ENCODE measurements around the gene CD247. TPM values are rescaled to one million over a fixed set of nuclear protein-coding genes. Genes with fewer than 3 reads are reported as not detected.

The CD247 gene
- total RNA-seq, 2 donors from 2014 or later, result 1.1 to 2.0 TPM

DNA sequence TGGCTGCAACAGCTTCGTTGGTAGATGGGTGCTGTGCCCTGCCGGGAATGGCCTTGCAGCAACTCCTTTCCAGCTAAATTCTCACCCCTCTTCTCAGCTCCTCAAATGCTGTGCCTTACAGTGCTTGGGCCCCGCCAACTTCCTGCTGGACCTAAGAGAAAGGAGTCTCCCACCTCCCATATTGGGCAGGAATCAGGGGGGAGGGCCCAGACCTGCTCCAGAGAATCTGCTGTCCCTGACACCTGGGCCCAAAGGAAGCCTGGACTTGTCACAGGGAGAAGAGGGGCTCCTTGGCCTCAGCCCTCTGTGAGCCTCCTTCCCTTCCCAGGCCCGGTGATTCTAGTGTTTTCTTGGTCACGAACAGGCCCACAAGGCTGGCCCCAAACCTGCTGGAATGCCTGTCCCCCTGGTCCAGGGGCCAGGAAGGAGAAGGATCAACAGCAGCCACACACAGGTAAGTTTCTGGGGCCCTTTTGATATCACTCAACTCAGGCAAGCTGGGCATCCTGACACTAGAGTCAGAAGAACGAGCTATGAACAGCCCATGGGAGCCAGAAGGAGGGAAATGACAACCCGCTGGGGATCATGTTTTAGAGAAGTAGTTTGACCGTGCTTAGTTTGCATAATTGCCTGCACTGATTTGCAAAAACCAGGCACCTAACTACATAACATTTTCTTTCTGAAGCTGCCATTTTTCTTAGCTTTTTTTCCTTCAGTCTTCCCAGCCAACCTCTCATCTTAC is 86.2 kb downstream of the CD247 start:
- ATAC-seq, result no peak
- no peak for DNase-seq
- intact Hi-C loops (cut with DNase I), result no loop called here

DNA sequence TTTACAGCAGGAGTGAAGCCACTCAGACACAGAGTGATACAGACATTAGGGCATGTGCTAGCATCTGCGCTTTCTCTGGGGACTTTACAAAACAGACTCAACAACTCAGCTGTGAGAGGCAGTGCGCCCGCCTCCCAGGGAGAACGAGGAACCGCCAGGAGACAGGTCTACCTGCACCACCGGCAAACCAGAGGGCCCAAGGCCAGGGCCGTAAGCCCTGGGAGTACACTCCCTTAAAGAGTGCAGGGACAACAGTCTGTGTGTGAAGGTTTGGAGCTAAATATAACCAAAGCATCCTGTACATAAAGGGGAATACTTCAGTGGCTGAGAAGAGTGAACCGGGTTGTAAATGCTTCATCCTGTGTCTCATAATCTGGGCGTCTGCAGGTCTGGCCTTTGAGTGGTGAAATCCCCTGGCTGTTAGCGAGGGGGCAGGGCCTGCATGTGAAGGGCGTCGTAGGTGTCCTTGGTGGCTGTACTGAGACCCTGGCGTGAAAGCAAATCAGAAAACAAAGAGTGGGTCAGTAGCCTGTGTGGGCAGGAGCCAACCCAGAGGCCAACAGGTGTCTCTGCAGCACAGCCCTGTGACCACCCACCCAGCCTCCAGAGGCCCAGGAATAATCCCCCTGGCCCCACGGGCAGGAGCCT is 86.9 kb downstream of the CD247 start:
- ATAC-seq (peak; percentile 12 to 43), DNase-seq (no peak)
- intact Hi-C loops (cut with DNase I), result no loop called here

DNA sequence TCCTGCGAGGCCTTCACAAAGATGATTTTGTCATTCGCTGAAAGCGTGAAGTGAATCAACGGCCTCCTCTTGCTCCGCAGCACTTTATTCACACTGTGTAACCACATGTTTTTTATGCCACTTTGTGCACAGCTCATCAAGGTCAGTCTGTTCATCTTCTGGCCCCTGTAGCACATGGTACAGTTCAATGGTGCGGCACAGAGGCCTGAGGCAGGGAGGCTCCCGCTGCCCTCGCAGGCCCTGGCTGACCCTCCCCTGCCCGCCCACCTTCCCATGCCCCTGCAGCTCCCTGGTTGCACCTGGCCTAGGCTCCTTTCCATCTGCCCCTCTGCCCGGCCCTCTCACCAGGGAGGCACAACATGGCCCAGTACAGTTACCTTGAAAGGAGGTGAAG is 87.5 kb downstream of the CD247 start:
- intact Hi-C loops (cut with DNase I), result no loop called here
- no peak for DNase-seq
- no peak for ATAC-seq

DNA sequence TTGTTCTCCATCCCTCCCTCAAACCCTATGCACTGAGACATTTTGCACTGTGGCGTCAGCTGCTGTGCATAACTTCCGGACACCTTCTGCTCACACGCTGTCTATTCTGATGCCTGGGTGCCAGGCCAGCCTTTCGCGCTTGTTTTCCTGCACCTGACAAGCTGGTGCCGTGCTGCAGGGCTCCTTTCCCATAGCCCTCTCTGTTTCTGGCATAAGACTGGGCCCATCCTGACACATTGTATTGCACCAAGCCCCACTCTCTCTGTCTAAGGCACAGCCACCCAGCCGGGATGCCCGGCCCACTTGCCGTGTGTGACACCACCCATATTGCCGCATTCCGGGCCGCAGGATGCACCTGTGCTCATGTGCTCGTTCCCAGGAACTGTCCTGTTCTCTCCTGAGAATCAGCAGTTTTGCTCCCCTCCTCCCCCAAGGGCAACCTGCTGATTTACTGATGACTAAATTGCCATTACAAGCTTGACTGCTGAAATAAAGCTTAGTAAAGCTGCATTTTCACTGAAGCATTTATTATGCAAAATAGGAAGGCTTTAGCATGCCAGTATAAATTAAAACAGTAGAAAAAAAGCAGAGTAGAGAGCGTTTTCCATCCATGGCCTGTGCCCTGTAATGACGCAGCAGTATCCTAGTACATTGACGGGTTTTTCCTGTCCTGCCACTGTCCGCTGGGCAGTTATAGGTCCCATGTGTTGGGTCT is 88.0 kb downstream of the CD247 start:
- ATAC-seq (no peak), DNase-seq (no peak)
- intact Hi-C loops (cut with DNase I), result no loop called here

DNA sequence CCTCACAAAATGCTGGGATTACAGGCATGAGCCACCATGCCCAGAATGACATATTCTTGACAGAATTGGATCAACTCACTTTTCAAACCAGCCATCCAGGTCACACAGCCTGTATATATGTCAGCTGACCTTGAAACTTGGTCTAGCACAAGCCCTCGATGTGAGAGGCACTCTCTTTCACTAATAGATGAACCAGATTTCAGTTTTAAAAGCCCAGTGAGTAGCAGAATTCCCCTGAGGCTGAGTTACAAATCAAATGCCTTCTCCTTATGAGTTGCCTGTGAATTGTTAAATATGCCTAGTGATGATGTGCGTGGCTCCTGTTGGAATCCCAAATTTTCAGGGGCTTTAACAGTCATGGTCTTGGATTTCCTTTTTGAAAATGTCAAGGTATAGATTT is 88.7 kb downstream of the CD247 start:
- no peak for ATAC-seq
- intact Hi-C loops (cut with DNase I), result no loop called here
- no peak for DNase-seq

DNA sequence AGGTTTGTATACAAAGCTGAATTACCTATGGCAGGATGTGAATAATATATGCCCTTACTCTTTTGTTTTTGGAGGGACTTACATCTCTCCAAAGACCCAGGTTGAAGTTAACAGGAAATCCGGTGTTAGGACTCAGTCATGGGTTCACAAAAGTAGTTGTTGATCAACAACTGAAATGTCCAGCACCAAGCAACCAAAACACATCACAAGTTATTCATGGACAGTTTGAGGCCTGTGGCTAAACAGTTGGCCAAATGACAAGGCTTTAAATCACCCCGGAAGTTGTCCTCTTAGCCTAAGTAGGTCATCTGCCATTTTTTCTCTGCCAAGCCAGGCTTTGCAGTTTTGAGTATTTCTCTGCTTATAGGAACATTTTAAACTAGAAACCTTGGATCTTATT is 89.9 kb downstream of the CD247 start:
- ATAC-seq (peak in 1 of 2 donors; percentile 39), DNase-seq (no peak)
- intact Hi-C loops (cut with DNase I), result no loop called here

DNA sequence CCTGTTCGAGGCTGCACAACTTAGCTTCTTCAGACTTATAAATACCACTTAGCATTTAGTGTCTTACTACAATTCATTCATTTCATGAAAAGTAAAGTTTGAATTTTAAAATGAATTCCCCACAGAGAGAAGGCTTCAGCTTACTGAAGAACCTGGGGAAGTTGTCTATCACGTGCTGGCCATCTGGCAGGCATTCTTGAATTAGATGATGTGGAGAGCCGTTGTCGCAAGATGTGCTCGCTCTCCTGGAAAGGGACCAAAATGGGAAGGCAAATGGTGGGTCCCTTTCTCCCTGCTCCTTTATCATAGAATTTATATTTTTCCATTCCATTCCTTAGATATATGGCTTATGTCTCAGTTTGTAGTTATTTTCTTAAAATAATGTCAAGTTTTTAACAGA is 90.5 kb downstream of the CD247 start:
- DNase-seq, result no peak
- intact Hi-C loops (cut with DNase I), result no loop called here

DNA sequence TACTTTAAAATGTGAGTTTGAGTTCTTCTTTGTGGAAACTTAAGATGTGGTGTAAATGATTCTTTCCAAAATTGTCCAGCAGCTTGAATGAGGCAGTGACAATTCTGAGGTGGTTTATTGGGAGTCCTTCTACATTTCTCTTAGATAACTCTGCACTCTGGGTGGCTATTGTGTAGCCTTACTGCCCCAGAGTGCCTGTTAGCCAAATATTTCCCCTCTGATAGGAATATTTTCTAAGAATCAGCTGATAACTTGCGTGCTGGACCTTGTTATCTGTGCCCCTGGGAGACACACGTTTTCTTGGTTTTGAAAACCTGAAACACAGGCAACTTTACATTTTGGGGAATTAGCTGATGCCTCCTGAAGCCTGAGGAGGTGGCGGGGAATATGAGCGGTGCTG is 91.6 kb downstream of the CD247 start:
- no peak for DNase-seq
- ATAC-seq, result no peak
- intact Hi-C loops (cut with DNase I), result no loop called here

More for the DNA sequence above, 90.5 kb downstream of the CD247 start:
- no peak for ATAC-seq

DNA sequence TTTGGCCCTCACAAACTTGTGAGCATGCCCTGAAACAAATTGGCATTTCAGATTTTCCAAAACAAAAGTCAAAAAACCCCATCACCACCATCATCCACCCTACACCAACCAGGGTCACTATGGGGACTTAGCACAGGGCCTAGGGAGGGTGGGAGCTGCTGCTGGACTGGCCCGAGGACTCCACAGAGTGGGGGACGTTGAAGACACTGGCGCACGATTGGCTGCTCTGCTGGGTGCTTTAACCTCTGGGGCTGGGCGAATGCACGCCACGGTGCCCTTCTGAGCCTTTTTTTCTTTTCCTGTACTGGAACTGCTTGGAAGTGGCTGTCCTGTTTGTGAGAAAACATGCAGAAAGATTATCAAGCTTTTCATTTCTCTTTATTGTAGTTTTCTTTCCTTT is 92.8 kb downstream of the CD247 start:
- ATAC-seq (no peak), DNase-seq (no peak)
- intact Hi-C loops (cut with DNase I), result no loop called here

DNA sequence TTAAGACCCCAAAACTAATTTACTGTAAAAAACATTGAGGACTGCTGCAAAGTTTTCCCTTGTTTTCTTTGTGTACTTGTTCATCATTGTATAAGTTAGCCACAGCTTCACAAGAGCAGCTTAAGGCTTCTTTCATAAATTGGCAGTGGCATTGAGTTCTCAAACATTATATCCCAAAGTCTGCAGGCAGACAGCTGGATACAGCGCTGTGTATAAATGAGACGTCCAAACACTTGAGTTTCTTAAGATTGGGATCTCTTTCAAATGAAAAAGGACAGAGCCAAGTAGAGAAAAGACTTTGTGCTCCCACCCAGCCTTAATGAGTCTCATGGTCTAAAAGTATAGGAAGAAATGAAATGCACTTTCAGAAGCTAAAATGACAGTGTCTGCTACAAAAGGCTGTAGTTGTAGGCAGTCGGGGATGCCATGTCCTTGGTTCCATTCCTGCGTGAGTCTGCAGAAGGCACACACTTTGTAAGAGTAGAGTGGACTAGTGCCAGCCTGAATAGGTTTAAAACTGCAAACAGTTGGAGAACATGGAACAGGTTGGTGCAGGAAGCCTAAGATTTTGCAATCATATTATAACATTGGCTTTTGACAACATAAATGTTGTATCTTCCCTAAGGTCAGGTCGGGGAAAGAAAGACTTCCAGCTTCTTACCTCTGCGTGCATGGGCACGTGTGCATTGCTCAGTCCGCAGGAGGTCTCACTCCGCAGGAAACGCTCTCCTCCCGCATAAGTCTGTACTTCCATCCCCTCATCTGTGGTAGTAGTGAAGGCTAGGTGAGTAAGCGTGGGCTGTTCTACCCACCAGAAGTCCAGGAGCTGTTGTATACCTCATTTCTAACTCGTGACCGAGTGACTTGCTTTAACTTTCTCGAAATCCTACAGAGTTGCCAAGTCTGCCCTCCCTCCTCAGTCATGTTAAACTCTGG is 94.4 kb downstream of the CD247 start:
- intact Hi-C loops (cut with DNase I), result no loop called here
- DNase-seq (no peak), ATAC-seq (no peak)

DNA sequence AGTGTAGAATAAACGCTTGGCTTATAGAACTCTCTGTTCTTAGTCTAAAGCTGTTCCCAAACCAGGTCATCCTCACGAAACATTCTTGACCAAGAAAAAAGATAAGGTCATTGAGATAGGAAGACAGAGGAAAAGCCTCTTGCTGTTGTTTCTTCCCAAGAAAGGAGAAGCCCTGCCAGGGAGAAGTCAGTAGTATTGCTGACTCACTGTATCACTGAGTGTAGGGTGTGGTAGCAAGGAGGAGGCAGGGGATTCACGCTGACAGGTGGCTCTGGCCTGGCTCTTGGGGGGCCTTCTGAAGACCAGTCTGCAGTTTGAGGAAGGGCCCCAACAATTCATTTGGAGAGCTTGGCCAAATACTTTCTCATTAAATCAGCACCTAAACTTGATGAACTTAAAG is 97.8 kb downstream of the CD247 start:
- DNase-seq, result no peak
- ATAC-seq, result no peak
- intact Hi-C loops (cut with DNase I), result no loop called here

DNA sequence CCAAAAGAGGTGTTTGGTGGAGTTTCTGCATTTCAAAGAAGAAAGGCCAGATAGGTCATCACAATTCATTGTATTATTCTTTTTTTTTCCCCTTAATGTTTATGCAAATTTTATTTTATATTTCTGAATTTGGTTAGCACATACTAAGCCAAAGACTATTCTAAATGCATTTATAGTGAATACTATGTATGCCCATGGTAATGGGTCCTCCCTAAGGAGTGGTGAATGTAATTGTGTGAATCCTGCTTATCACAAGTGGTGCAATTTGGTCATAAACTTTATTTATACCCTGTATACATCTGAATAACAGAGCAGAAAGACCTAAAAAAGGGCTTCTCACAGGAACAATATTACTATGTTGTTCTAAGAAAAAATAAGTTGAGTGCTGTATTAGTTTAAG is 99.1 kb downstream of the CD247 start:
- DNase-seq, result no peak
- intact Hi-C loops (cut with DNase I), result no loop called here
- ATAC-seq, result no peak

DNA sequence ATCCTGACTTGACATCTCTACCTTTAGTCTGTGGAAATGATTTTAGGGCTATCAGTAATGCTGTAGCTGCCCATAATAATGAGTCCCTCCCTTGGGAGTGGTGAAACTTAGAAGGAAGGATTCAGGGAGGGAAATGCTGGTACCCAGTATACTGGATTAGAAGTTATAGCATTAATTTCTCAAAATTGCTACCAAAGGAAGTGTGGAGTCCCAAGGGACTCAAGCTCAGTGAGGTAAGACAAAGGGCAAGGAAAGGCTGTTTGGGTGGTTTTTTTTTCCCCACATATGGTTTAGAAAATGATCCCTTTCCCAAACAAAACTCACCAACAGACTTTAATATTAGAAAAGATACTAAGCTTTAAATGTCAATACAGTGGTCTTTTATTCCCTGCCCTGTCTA is 99.9 kb downstream of the CD247 start:
- ATAC-seq, result no peak
- intact Hi-C loops (cut with DNase I), result no loop called here
- no peak for DNase-seq

DNA sequence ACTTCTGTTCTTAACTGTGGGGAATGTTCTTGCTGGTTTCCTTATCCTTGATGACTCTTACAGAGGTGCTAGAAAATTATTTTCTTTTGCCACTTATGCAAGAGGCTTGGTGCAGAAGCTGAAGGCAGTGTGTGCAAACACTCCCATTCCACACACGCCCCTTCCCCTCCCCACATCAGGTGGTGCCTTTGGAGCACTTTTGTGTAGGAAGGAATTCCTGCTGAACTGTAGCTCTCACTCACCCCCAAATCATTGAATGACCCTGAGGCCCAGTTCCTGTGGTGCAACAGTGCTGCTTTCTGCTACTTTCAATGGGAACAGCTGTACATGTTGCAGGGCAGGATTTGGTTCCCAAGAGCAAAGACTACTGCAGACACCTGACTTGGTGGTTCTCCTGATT is 101.8 kb downstream of the CD247 start:
- DNase-seq, result no peak
- intact Hi-C loops (cut with DNase I), result no loop called here
- ATAC-seq, result no peak

DNA sequence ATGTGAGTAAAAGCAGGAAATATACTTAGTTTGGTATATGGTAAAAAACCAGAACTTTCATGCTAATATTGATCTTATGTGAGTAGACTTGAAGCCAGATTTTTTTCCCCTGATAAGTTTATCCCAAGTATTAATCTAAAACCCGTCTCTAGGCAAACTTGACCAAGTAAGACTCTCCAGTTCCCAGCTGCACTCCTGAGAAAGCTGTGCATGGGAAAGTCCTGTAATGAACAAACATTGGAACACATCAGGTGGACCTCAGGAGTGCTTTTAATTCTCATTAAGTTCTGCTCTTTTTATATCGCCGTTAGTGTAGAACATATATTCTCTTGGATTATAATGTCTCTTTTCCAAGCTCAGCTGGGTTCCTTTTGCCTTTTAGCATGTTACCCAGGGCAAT is 105.0 kb downstream of the CD247 start:
- no peak for ATAC-seq
- intact Hi-C loops (cut with DNase I), result no loop called here
- DNase-seq, result no peak

DNA sequence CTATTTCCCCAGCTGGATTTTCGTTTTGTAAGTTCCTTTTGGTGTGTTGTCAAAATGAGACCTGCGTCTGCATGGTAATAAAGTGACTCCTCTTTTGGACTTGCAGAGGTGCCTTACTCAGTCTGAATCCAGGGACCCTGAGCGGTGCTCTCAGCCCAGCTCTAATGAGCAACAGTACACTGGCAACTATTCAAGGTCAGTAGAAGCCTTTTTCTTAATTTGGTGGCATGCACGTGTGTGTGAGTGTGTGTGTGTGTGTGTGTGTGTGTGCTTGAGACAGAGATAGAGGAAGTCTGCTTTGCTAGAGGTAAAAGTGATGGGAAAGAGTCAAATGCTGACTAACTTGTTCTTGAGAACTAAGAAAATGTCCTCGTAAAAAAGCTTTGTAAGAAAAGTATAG is 105.4 kb downstream of the CD247 start:
- no peak for DNase-seq
- ATAC-seq, result no peak
- intact Hi-C loops (cut with DNase I), result no loop called here

DNA sequence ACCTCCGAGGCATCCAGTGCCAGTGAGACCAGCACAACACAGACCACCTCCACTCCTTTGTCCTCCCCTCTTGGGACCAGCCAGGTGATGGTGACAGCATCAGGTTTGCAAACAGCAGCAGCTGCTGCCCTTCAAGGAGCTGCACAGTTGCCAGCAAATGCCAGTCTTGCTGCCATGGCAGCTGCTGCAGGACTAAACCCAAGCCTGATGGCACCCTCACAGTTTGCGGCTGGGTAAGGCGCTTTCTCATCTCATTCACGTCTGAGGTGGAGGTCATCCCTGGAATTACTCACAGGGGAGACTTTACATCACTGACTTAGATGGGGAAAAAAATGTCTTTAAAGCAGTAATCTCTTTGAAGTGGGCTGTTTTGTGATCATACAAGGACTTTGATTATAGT is 106.3 kb downstream of the CD247 start:
- intact Hi-C loops (cut with DNase I), result no loop called here
- ATAC-seq (no peak), DNase-seq (no peak)

DNA sequence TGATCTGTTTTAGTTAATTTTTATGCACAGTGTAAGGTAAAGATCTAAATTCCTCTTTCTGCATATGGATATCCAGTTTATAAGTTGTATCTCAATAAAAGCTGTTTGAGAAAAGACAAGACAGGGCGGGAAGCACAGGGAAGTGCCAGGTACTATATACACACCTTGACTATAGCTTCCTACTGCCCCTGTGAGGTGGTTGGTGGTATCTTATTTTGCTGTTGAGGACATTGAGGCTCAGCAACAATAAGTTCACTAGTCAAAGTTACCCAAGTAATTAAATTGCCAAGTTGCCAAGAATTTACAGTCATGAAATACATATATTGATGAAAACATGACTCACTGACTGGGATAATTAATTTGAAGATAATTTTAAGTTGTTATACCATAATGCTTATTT is 109.1 kb downstream of the CD247 start:
- no peak for DNase-seq
- intact Hi-C loops (cut with DNase I), result loop anchor here in 1 of 2 donors (10.0 kb wide), 1 partner anchor 126 kb away; no protein-coding TSS in a partner anchor
- no peak for ATAC-seq

DNA sequence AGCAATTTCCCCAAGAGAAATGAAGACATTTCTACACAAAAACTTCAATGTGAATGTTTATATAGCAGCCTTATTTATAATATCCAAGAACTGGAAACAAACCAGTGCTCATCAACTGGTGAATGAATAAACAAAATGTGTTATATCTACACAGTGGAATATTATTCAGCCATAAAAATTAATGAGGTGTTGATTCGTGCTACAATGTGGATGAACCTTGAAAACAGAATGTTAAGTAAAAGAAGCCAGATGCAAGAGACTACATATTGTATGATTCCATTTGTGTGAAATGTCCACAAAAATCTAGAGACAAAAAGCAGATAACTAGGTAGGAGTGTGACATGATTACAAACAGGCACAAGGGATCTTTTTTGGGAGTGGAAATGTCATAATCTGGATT is 110.0 kb downstream of the CD247 start:
- intact Hi-C loops (cut with DNase I), result loop anchor here in 1 of 2 donors (10.0 kb wide), 1 partner anchor 126 kb away; no protein-coding TSS in a partner anchor
- no peak for ATAC-seq
- no peak for DNase-seq
